PC-9 (cell line): Measurements from ENCODE around the gene PEX26.

Experiments
- EZH2 ChIP-seq: fragments of 200-600 bp; sonication (generic); IDR thresholded peaks from 2 replicates; pipeline ENCODE4 v1.8.0; 2017; ENCODE audit warnings: antibody characterized with exemption, low read depth
- TF ChIP-seq, protein P1 (sequence below): fragments of 200-600 bp; sonication (generic); conservative IDR thresholded peaks from 2 replicates; pipeline ENCODE4 v1.6.1; 2017; ENCODE audit warnings: mixed run types, antibody characterized with exemption, mild to moderate bottlenecking, moderate library complexity

DNA sequence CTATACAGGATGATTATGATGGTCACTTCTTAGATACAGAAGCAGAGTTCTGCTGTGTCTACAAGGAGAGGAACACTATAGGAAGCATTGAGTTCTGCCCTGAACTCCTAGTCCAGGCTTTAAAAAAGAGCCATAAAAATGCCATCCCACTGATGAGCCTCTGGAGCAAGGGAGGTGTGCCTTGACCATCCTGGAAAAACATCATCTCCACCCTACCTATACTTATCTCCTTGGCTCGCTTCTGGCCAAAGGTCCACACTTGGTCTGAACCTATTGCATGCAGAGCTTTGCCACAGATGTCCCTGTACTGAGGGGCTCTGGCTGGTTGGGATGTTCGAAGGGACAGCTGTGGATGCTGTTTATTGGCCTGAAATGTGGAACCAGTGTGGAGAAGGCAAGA, 4.3 kb upstream of the PEX26 start:
- TF ChIP-seq, protein P1, sequence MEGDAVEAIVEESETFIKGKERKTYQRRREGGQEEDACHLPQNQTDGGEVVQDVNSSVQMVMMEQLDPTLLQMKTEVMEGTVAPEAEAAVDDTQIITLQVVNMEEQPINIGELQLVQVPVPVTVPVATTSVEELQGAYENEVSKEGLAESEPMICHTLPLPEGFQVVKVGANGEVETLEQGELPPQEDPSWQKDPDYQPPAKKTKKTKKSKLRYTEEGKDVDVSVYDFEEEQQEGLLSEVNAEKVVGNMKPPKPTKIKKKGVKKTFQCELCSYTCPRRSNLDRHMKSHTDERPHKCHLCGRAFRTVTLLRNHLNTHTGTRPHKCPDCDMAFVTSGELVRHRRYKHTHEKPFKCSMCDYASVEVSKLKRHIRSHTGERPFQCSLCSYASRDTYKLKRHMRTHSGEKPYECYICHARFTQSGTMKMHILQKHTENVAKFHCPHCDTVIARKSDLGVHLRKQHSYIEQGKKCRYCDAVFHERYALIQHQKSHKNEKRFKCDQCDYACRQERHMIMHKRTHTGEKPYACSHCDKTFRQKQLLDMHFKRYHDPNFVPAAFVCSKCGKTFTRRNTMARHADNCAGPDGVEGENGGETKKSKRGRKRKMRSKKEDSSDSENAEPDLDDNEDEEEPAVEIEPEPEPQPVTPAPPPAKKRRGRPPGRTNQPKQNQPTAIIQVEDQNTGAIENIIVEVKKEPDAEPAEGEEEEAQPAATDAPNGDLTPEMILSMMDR = no peak
- TF ChIP-seq EZH2 = no peak
